HepG2 (cell line): Measurements from ENCODE around the gene NXPH1. TPM values are rescaled to one million over a fixed set of nuclear protein-coding genes. Genes with fewer than 3 reads are reported as not detected.

Source experiments
- ATAC-seq: fragments of 200-7000 bp; cut with Tn5 transposase; 3 replicates; pipeline ENCODE4 v1.9.1; 2020; ENCODE audit warnings: mild to moderate bottlenecking, moderate library complexity
- BruUV-seq: library from RNA; stranded (reverse); fragments of 400-500 nt; replicated peaks from 2 replicates; lab custom pipeline; 2021; lab: Mats Ljungman, UMichigan
- CTCF ChIA-PET: fragments of 300-600 bp; formaldehyde crosslinking; extraction: SDS; loops from one replicate; lab custom pipeline; 2021; ENCODE audit warnings: low total read pairs, inconsistent platforms, low intra/inter-chr PET ratio; lab: Yijun Ruan, JAX
- POLR2A ChIA-PET: fragments of 350-600 bp; sonication (Branson Sonifier 250); formaldehyde crosslinking; loops from one replicate; lab custom pipeline; 2020; ENCODE audit warnings: antibody characterized with exemption, inconsistent platforms; lab: Yijun Ruan, JAX
- DNase-seq: peaks from one replicate; pipeline ENCODE4 v3.0.0-alpha.2; 2015; ENCODE audit warnings: low spot score
- FAIRE-seq: peaks from 3 replicates; lab custom pipeline; 2011; peaks lifted over from hg19 to GRCh38; lab: Jason Lieb, UNC
- H2AFZ ChIP-seq: one replicate; pipeline ENCODE4 v1.6.1; 2011; ENCODE audit warnings: low read length, inconsistent platforms
- H3K27ac ChIP-seq: fragments of 300-600 bp; 3 replicates; pipeline ENCODE4 v1.8.0; 2011; ENCODE audit warnings: mixed run types, mild to moderate bottlenecking, mixed read lengths, low read length, inconsistent platforms; ENCODE audit not compliant: insufficient read depth; ENCODE audit errors: extremely low read length
- H3K27me3 ChIP-seq, 2 experiments: fragments of 200-600 bp in 1 of 2; 2 replicates in 1 of 2; 3 replicates in 1 of 2; pipeline versions ENCODE4 v1.6.0 to v1.8.0; 2011; ENCODE audit warnings: low read length in 2 of 2, mild to moderate bottlenecking in 2 of 2, moderate library complexity in 2 of 2, inconsistent platforms in 1 of 2; ENCODE audit not compliant: insufficient read depth in 2 of 2, control insufficient read depth in 1 of 2
- H3K36me3 ChIP-seq, 2 experiments: fragments of 200-600 bp in 1 of 2; replicated peaks in 1 of 2; 2 replicates in 1 of 2; 3 replicates in 1 of 2; pipeline versions ENCODE4 v1.5.1 to v1.8.0; 2011; ENCODE audit warnings: low read length in 2 of 2, inconsistent platforms in 1 of 2; ENCODE audit not compliant: insufficient read depth in 2 of 2, control insufficient read depth in 1 of 2
- H3K4me1 ChIP-seq: 2 replicates; pipeline ENCODE4 v1.5.1; 2012; ENCODE audit warnings: low read length, inconsistent platforms; ENCODE audit not compliant: insufficient read depth
- H3K4me2 ChIP-seq: 2 replicates; pipeline ENCODE4 v1.6.0; 2011; ENCODE audit warnings: low read depth, low read length, inconsistent platforms
- H3K4me3 ChIP-seq, 3 experiments: fragments of 200-600 bp in 1 of 3; sonication (generic), shearing (Covaris generic) in 1 of 3; replicated peaks in 1 of 3; 2 replicates each; pipeline ENCODE4 v1.5.1; 2011 to 2016; ENCODE audit warnings: low read length in 3 of 3, inconsistent platforms in 2 of 3, low read depth in 2 of 3, mild to moderate bottlenecking in 2 of 3, control low read depth in 1 of 3, mixed read lengths in 1 of 3; ENCODE audit not compliant: insufficient read depth in 1 of 3
- H3K79me2 ChIP-seq: one replicate; pipeline ENCODE4 v1.6.1; 2011; ENCODE audit warnings: low read length, inconsistent platforms; ENCODE audit not compliant: insufficient read depth
- H3K9ac ChIP-seq: 2 replicates; pipeline ENCODE4 v1.6.0; 2011; ENCODE audit warnings: mild to moderate bottlenecking, low read depth, low read length, inconsistent platforms; ENCODE audit not compliant: insufficient read depth
- H3K9me3 ChIP-seq: 2 replicates; pipeline ENCODE4 v1.5.1; 2012; ENCODE audit warnings: mild to moderate bottlenecking, low read length
- H4K20me1 ChIP-seq: 2 replicates; pipeline ENCODE4 v1.6.0; 2011; ENCODE audit warnings: inconsistent platforms, mild to moderate bottlenecking, low read length, moderate library complexity; ENCODE audit not compliant: insufficient read depth
- CBX2 ChIP-seq, 2 experiments: fragments of 200-600 bp in 1 of 2; sonication (generic); formaldehyde crosslinking in 1 of 2; IDR thresholded peaks; 2 replicates each; pipeline versions ENCODE4 v1.7.0 to v1.8.1; 2018 to 2022; ENCODE audit warnings: low read depth in 2 of 2, low read length in 1 of 2, mild to moderate bottlenecking in 1 of 2, missing genetic modification reagents in 1 of 2
- MIER2 ChIP-seq: IDR thresholded peaks from 2 replicates; pipeline ENCODE4 v1.6.1; 2016; ENCODE audit warnings: missing biosample characterization, missing genetic modification reagents
- MYNN ChIP-seq: sonication (generic); formaldehyde crosslinking; IDR thresholded peaks from 2 replicates; pipeline ENCODE4 v1.4.0; 2020; ENCODE audit warnings: mild to moderate bottlenecking, low read depth, missing genetic modification reagents
- RAD51 ChIP-seq: fragments of 450-650 bp; IDR thresholded peaks from 2 replicates; pipeline ENCODE4 v1.6.1; 2016; ENCODE audit warnings: borderline replicate concordance
- RFX3 ChIP-seq: IDR thresholded peaks from 2 replicates; pipeline ENCODE4 v1.6.1; 2016; ENCODE audit warnings: missing biosample characterization, missing genetic modification reagents
- TCF7L2 ChIP-seq: IDR thresholded peaks from 2 replicates; pipeline ENCODE4 v1.6.1; 2011; ENCODE audit warnings: mild to moderate bottlenecking, low read depth, low read length, moderate library complexity
- ZFAT ChIP-seq: sonication (generic); formaldehyde crosslinking; conservative IDR thresholded peaks from 2 replicates; pipeline ENCODE4 v1.8.1; 2023; ENCODE audit warnings: missing genetic modification reagents, inconsistent platforms
- WGBS: methylation state at CpG from one replicate; pipeline ENCODE4 v1.1.6; 2017; ENCODE audit warnings: low lambda C conversion rate; 5-methylcytosine and 5-hydroxymethylcytosine counted together
- in situ Hi-C: cut with HindIII; loops from 2 replicates; pipeline ENCODE4 v1.10.0; 2017; ENCODE audit warnings: low pct_unique_long_range_greater_than_20kb; ENCODE audit not compliant: extremely low pct_ligation_motif_present
- intact Hi-C: fragments of 100-400 bp; cut with micrococcal nuclease; formaldehyde crosslinking; loops from one replicate; pipeline ENCODE4 v1.10.0; 2022; ENCODE audit not compliant: unreplicated experiment
- polyA plus RNA-seq, 8 experiments: library from polyadenylated mRNA; depleted of rRNA in 3 of 8; stranded (reverse) in 7 of 8; unstranded in 1 of 8; fragments of >200 nt; fragmentation: Illumina TruSeq in 4 of 8; extraction: Trizol in 4 of 8; gene quantifications; 2 replicates each; pipeline versions ENCODE4 v1.2.1 to v1.2.3, GENCODE V29; 2011 to 2016; ENCODE audit warnings: low read depth in 4 of 8, missing spikeins in 1 of 8, mixed read lengths in 1 of 8; ENCODE audit not compliant: insufficient read depth in 1 of 8
- total RNA-seq, 5 experiments: library from RNA; depleted of rRNA; stranded (reverse); fragments of >200 nt; fragmentation: Illumina TruSeq; extraction: Trizol; gene quantifications; 2 replicates each; pipeline ENCODE4 v1.2.3, GENCODE V29; 2016; ENCODE audit warnings: low read depth in 1 of 5
- TF ChIP-seq, protein P1 (sequence below), 2 experiments: IDR thresholded peaks; 2 replicates each; pipeline ENCODE4 v1.6.1; 2011 to 2012; ENCODE audit warnings: low read length in 2 of 2, borderline replicate concordance in 1 of 2, low read depth in 1 of 2, mild to moderate bottlenecking in 1 of 2, moderate library complexity in 1 of 2

Gene NXPH1
- total and polyA plus RNA-seq, 2 of the 13 experiments (the other 11 are each of a cell fraction or from before 2014, with no cell fraction given): not detected

DNA sequence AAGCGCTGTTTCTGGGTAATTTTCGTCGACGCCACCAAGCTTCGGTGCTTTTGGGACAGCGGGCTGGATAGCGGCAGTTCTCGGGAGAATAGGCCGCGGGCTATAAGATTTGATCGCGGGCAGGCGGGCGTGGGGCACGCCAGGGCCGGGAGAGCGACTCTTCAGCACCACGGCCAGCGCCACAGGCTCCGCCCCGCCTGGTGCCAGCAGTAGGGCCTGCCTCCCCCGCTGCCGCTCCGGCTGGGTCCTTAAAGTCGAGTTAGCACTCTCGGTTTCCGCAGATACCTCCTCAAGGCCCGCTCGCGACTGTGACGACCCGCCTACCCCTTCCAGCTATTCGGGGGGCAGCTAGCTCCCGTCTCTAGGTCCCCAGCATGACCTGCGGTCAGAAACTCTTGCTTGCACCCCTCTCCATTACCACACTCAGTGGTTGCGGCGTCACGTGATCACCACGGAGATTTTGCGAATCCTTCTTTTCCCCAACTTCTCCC is 9.4 kb downstream of the NXPH1 start:
- CTCF ChIA-PET: no interaction called here
- ATAC-seq: no peak
- no peak overlapping the region for H3K9ac ChIP-seq
- no peaks in the 10 kb centered on the region for H3K9me3 ChIP-seq
- WGBS: 69% methylated on average over 38 of the region's 40 CpGs
- TF ChIP-seq CBX2 (IDR thresholded peaks at IDR 0.05; ENCODE audit: low read depth, low read length): no peak
- no peak for TF ChIP-seq CBX2 (CRISPR knock-in tag; IDR thresholded peaks at IDR 0.05; ENCODE audit: low read depth)
- no peak for TF ChIP-seq RFX3
- no peak for TF ChIP-seq MYNN
- TF ChIP-seq TCF7L2: no peak
- TF ChIP-seq, protein P1, sequence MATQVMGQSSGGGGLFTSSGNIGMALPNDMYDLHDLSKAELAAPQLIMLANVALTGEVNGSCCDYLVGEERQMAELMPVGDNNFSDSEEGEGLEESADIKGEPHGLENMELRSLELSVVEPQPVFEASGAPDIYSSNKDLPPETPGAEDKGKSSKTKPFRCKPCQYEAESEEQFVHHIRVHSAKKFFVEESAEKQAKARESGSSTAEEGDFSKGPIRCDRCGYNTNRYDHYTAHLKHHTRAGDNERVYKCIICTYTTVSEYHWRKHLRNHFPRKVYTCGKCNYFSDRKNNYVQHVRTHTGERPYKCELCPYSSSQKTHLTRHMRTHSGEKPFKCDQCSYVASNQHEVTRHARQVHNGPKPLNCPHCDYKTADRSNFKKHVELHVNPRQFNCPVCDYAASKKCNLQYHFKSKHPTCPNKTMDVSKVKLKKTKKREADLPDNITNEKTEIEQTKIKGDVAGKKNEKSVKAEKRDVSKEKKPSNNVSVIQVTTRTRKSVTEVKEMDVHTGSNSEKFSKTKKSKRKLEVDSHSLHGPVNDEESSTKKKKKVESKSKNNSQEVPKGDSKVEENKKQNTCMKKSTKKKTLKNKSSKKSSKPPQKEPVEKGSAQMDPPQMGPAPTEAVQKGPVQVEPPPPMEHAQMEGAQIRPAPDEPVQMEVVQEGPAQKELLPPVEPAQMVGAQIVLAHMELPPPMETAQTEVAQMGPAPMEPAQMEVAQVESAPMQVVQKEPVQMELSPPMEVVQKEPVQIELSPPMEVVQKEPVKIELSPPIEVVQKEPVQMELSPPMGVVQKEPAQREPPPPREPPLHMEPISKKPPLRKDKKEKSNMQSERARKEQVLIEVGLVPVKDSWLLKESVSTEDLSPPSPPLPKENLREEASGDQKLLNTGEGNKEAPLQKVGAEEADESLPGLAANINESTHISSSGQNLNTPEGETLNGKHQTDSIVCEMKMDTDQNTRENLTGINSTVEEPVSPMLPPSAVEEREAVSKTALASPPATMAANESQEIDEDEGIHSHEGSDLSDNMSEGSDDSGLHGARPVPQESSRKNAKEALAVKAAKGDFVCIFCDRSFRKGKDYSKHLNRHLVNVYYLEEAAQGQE (IDR thresholded peaks at IDR 0.05; ENCODE audit: borderline replicate concordance in 1 of 2, low read depth in 1 of 2, low read length in 2 of 2): peak; percentile 66 to 88
- no peak for TF ChIP-seq ZFAT (CRISPR knock-in tag)
- peak; percentile 44; the same call in 1 of the 2 replicates for TF ChIP-seq RAD51
- TF ChIP-seq MIER2 (CRISPR knock-in tag): peak; percentile 54; the same call in 1 of the 2 replicates
- TF ChIP-seq, all 625 proteins: peak for 3
- H3K36me3 ChIP-seq: no peaks in the 10 kb centered on the region
- no peaks in the 10 kb centered on the region for H3K4me1 ChIP-seq
- H3K4me2 ChIP-seq: no peak overlapping the region
- H4K20me1 ChIP-seq: no peaks in the 10 kb centered on the region
- intact Hi-C loops: no loop called here
- no TSS peak for BruUV-seq
- H3K4me3 ChIP-seq: no peak overlapping the region
- in situ Hi-C loops: loop anchor here (10.0 kb wide), 1 partner anchor 272 kb away; no protein-coding TSS in a partner anchor
- no peak overlapping the region for H2AFZ ChIP-seq
- no peaks in the 10 kb centered on the region for H3K79me2 ChIP-seq
- POLR2A ChIA-PET: no interaction called here
- H3K27me3 ChIP-seq: no peaks in the 10 kb centered on the region
- FAIRE-seq: no peak
- H3K27ac ChIP-seq: no peak overlapping the region
- no peak for DNase-seq
